Measurements from ENCODE around the gene LRPPRC.

DNA sequence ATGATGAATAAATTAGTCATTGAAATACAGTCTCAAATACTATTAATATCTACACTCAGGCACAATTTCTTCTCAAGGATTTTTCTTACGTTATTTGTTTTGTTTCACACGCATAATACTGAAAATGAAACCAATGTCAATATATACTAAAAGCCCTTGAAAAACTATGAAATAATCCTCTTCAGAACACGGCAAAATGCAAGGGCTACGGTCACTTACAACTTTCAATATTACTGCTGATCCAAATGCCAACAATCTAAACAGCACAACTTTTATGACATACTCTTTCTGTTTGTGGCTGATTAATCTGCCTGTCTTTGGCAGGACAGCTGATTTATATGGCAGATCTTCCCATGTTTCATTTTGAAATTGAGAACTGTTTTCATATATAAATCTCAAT, 68.3 kb downstream of the LRPPRC start:
- no peak for TF ChIP-seq CTCF (IDR thresholded peaks at IDR 0.05)
- TF ChIP-seq POLR2A (IDR thresholded peaks at IDR 0.05) = no peak
